NCI-H1694 (cell line): ENCODE results near the gene ANKRD11.
"Not testable (repeated sequence)": the region's sequence is repeated elsewhere in the genome, so short reads cannot be mapped to it uniquely, and the experiment has no call there.

Source experiments
- DNase-seq: peaks from one replicate; lab custom pipeline; 2025; lab: John Stamatoyannopoulos, UW

Gene ANKRD11

DNA sequence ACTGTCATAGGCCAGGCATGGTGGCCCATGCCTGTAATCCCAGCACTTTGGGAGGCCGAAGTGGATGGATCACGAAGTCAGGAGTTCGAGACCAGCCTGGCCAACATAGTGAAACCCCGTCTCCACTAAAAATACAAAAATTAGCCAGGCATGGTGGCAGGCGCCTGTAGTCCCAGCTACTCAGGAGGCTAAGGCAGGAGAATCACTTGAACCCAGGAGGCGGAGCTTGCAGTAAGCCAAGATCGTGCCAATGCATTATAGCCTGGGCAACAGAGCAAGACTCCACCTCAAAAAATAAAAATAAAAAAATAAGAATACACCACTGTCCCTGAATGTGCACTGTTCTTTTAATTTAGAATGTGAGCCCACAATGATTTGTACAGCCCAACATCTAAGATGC, 61.8 kb downstream of the ANKRD11 start:
- not testable (repeated sequence) for DNase-seq

DNA sequence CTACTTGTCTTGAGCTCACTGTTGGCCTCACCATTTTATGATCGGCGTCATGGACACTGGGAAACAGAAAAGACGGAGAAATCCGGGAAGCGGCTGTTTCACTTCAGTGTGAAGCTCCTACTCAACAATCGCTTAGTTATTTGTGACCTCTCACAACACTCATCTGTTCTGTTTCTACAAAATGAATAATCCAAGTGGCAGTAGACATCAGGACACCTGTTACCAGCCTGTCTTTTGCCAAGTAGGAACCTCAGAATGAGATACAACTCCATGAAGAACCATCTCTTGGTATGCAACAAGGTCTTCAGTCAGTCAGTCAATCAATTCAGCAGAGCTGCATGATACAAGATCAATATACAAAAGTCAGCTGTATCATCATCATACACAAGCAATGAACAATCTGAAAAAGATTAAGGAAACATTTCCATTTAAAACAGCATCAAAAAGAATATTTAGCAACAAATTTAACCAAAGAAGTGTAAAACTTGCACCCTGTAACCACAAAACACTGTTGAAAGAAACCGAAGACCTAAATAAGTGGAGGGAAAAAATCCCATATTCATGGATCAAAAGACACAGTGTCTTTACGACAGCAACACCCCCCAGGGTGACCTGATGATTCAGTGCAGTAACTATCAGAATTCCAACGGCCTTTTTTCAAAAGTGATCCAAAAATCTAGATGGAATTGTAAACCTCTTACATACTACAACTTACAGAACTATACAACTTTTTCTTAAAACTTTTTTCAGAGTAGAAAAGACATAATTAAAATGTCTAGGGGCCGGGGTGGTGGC, 63.4 kb downstream of the ANKRD11 start:
- DNase-seq = no peak

DNA sequence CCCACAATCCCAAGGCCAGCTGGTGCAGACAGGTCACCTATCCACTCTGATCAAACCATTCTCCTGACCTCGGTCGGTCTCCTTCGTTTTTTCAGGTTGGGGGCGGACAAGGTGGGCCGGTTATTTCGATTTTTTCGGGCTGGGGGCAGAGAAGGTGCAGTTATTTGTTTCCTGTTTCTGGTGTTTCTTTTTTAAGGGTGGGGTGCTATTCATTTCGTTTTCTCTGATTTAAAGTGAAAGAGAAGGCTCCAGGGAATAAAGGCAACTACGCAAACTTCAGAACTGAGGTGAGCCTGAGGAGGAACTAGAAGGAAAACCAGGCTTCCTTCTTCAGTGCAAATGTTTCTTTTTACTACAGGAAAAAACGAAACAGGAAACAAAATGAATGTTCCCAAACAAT, 64.8 kb downstream of the ANKRD11 start:
- DNase-seq = no peak

DNA sequence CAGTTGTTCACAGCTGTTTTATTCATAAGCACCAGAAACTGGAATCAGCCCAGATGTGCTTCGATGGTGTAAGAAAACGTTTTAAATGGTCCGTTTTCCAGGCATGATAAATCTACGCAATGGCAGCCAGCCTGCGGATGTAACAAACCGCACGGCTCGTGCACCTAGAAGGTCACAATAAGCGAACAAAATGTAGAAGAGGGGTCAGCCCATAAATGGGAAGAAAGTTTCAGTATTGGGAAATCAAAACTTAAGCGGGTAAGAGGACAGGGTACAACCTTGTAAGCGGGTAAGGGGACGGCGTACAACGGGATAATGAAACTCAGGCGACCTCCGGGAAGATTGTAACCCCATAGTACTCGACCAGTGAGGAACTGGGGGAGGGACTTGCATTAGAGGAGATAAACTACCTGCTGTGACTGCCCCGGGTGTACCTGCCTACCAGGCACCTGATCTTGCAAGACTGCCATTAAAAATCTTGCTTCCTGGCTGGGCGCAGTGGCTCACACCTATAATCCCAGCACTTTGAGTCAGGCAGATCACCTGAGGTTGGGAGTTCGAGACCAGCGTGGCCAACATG, 66.6 kb downstream of the ANKRD11 start:
- DNase-seq = no peak

DNA sequence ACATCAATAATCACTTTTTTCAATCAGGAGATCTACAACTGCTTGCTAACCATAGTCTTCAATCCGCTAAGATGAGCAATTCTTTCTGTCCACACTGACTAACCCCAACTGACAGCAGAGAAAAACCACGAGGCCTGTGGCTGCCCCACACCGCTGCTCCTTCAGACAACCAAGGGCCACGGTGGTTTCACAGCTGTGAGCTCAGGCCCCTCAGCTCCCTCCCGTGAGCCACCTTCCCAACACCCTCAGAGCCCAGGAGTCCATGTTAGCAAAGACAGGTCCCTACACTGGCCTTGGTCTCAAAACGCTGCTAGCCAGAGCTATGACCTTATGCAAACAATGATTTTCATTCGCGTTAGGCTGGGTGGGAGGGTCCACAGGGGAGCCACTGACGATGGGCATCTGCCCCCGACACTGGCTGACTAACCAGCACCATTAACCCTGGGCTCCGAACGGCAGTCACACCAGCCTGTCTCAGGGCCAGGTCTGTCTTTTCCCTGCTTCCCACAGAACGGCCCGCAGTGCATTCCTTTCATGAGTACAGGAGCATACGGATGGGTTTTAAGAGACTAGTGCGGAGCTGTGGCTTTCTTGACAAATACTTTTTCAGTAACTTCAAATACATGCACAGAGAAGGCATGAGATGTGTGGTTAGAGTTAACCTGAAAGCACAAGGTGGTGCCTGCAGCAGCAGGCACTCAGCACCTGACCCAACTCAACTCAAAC, 67.3 kb downstream of the ANKRD11 start:
- no peak for DNase-seq

DNA sequence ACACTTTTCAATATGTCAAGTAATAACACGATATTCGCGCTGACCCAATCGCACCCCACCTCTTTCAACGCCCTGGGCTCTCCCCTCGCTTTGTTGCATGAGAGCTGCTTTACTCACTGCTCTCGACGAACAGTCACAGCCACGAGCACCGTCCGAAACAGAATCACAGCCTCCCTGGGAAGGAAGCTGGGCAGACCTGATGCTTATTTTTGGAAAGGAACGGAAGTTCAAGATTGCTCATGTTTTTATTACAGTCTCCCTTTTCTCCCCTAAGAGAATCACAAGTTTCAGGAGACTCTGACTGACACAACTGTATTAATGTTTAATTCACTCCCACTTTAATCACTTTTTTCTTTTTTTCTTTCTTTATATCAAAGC, 67.8 kb downstream of the ANKRD11 start:
- no peak for DNase-seq

DNA sequence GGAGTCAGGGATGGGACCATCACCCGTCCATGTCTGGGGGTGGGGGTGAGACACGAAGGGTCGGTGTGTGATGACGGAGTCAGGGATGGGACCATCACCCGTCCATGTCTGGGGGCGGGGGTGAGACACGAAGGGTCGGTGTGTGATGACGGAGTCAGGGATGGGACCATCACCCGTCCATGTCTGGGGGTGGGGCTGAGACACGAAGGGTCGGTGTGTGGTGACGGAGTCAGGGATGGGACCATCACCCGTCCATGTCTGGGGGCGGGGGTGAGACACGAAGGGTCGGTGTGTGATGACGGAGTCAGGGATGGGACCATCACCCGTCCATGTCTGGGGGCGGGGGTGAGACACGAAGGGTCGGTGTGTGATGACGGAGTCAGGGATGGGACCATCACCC, 69.1 kb downstream of the ANKRD11 start:
- DNase-seq = not testable (repeated sequence)

DNA sequence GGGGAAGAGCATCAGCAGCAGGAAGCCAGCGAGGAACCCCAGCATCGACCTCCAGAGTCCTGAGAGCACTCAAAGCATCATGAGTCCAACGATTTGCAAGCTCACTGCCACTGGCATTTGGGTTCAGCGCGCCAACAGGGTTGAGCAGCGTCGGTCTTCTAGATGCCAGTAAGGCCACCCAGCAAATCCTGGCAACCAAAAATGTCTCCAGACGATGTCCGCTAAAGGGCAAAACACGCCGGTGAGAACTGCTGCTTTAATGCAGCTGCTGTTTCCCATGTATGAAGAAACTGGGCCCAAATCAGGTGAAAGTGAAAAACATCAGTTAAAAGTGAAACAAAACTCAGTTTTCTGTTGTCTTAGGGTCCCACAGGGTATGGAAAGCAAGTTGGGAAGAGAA, 70.2 kb downstream of the ANKRD11 start:
- DNase-seq = no peak

DNA sequence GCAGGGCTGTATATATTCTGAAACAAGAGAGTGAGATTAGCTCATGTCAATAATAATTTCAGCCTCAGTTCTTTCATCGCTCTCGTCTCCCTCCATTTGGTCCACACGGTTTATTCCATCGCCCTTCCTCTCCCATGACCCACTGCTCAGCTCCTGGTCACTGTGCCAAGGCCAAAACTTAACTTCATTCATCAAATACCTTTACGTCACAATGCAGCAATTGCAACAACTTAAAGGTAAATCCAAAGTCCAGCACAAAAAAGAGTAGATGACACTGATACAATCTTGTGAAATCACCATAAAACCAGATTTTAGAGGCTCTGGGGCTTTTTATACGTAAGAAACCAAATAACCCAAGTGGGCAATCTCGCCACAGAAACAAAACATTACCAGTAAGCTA, 72.0 kb downstream of the ANKRD11 start:
- DNase-seq = no peak

DNA sequence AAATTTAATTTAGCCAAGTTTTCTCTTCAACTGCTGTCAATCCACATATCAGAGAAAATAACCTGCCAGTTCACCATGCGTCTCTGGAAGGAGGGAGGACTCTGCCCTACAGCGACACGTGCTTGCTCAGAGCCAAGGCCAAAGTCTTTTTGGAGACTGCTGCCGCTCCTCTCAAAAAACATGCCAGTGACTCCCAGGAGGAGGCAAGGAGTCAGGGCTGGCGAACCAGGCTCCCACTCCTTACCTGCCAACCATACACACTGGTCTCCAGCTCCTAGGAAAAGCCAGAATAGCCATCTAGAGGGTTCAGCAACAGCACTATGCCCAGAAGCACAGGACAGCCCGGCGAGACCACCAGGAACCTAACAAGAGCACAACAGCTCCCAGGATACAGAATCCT, 73.0 kb downstream of the ANKRD11 start:
- no peak for DNase-seq

DNA sequence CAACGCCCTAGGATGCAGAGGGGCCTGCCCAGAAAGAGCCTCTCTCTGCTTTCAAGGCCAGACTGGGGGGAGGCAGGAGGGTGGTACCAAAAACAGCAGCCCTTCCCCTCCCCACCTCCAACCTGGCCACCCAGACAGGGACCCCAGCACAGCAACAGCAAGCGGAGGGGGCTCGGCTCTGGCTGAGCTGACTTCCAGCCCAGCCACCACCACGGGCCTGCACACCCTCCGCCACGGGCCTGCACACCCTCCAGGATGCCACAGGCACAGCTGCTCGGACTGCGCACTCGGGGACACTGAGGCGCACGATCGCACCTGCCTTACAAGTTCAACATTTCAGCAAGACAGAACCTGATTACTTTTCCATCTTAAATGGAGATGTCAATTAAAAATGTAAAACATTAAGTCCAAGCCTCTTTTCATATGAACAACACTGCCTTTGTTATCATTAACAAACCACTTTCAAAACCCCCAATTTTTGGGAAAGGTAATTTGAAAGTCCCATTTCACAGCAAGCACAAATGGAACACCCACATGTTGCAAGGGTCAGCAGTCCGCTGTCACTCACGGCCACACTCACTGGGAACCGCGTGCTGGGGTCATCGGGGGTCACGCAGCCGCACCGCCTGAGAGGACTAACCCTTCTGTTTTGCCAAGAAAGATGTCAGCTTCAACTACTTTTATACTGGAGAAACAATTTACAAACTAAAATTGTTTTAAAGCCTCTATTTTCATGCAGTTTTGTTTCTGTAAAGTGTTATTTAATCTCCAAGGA, 76.4 kb downstream of the ANKRD11 start:
- no peak for DNase-seq

DNA sequence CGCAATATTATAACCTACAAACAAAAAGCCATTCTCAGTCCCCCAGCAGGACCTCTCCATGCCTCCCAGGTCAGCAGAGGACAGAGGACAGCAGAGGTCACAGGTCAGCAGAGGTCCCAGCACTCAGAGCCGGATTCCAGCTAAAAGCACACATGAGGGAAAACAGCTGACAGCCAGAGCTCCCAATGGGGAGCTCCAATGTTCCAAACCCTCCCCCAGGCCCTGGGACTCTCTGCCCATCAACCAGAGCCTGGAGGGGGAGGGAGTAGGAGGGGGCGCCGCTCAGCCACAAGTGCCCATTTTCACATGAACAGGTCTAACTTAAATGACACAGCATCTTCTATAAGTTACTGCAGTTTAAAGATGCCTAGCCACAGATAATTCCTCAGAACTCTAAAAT, 77.5 kb downstream of the ANKRD11 start:
- no peak for DNase-seq

DNA sequence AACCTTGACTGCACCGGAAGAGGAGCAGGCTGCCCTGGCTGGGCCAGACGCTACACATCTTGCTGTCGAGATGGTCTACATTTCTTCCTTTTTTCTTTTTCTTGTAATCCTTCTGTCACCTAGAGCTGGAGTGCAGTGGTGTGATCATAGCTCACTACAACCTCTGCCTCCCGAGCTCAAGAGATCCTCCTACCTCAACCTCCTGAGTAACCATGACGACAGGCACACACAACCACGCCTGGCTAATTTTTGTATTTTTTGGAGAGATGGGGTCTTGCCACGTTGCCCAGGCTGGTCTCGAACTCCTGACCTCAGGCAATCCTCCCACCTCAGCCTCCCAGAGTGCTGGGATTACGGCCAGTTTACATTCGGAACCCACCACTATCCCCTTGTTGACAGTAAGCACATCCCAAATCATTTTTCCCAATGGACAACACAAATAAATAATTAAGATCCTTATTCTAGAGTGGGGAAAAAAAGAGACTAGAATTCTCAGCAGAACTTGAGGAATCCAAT, 79.0 kb downstream of the ANKRD11 start:
- DNase-seq = no peak

DNA sequence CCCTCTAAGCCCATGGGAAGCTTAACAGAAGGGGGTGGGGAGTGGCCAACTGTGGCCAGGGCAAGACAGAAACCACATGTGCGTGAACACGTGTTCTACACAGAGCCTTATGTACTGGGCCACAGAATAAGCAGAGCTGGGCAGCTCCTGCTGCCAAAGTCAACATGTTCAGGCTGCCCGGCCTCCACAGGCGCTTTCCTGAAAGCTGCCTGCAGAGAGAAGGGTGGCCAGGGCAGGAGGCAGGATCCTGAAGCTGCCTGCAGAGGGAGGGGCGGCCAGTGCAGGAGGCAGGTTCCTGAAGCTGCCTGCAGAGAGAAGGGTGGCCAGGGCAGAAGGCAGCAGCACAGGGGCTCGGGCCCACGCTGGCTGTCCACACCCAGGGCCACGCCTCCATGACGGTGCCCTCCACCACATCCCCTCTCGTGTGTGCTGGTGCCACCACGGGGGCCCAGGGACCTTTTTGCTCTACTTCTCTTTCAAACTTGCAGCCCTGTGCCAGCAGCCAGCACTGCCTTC, 79.5 kb downstream of the ANKRD11 start:
- DNase-seq = no peak

DNA sequence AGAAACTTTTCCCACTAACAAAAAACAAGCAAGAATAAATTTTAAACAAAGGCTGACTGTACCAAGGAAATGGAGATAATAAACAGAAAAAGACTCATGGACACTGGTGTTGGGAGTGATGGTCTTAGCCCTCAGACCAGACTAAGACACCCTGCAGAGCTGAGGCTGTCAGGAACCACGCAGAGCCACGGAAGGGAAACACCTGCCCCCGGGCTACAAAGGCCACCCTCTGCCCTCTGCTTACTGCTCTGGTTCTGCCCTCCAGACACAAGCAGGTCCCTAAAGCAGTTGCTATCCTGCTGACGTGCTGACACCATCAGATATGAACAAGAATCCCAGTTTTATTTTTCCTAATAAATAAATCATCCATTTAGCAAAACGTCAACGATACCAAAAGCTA, 80.0 kb downstream of the ANKRD11 start:
- no peak for DNase-seq

DNA sequence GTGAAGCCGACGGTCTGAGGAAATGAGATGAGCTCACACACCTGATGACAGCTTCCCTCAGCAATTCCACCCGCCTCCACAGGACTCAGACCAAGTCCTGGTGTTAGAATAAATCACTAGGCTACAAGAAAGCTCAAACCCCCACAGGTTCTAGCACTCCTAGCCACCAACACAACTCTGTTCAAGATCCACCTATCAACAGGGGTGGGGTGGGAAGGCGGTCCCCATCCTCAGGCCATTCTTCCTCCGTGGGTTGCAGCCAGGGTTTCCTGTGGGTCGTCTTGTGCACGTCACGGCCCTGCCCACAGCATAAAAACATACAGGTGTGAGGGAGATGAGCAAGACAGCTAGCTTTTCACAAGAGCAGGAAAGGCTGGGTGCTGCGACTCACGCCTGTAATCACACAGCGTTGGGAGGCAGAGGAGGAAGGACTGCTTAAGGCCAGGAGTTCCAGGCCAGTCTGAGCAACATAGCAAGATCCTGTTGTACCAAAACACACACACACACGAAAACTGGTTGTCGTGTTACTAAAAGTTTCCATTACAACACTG, 81.1 kb downstream of the ANKRD11 start:
- DNase-seq = no peak

DNA sequence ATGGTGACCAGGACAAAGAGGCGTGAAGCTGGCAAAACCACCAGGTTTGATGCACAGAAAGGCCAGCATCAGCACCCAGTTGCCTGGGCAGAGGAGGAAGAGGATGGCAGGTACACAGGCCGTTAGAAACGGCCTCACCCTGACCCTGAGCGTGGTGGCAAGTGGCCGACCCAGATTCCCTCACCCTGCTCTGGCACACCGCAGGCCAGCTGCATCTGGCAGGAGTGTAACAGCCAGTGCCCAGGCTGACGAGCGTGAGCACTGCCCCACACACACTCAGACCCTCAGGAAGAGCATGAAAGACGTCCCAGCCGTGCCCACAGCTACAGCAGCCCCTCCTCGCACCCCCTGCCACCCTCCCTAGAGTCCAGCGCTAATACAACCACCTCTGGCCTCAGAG, 82.0 kb downstream of the ANKRD11 start:
- no peak for DNase-seq

DNA sequence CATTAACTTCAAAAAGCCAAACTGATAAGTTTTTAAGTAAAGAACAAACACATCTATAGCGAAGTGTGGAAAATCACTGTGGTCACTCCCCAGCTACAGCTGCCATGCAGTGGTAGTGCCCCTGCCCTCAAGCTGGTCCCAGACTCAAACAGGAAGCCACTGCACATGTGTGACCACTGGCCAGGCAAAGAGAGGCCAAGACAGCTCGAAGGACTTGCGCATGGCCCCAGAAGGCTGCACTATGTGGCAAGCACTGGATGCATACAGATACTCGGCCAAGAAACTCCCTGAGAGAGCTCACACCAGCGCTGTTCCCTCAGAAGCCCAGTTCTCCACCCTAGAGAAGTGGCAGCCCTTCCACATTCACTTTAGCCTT, 82.4 kb downstream of the ANKRD11 start:
- no peak for DNase-seq

DNA sequence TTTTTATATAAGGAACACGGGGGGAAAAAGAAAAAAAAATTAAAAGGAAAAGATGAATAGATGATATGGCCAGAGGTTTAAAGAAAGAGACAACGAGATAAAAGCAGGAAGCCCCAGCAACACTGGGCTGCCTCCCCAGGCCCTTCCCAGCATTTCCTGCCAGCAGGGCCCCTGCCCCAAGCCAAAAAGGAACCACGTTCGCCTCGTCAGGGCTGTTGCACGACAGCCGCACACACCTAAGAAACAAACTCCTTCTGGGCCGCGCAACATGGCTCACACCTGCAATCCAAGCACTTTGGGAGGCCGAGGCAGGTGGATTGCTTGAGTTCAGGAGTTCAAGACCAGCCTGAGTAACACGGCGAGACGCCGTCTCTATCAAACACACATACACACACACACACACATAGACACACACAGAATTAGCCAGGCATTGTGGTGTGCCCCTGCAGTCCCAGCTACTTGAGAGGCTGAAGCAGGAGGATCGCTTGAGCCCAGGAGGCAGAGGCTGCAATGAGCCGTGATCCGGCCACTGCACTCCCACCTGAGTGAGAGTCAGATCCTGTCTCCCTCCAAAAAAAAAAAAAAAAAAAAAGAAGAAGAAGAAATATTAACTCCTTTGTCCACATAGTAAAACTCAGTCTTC, 83.0 kb downstream of the ANKRD11 start:
- DNase-seq = no peak

DNA sequence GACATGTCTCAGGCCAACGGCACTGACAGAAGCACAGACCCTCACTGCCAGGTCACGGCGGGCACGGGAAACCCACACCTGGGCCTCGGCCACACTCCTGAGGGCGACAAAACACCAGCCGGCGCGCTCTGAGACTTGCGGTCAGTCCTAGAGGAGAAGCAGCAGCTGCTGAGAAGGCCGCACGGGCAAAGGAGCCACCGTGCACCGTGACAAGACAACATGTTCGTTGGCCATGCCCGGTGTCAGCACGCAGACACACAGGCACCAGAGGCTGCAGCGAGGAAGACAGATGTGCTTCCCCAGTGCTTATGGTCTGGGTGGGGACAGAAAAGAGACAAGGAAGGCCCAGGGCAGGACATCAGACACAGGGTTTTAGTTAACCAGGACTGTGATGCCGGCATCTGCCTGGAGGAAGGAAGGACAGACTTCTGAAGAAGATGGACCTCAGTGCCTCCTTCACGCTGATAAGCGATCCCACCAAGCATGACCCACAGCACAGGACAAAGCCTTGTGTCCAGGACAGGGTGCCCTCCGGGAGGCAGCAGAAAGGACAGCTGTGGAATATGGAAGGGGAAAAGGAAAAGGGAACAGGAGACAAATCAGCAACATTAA, 84.0 kb downstream of the ANKRD11 start:
- DNase-seq = no peak

DNA sequence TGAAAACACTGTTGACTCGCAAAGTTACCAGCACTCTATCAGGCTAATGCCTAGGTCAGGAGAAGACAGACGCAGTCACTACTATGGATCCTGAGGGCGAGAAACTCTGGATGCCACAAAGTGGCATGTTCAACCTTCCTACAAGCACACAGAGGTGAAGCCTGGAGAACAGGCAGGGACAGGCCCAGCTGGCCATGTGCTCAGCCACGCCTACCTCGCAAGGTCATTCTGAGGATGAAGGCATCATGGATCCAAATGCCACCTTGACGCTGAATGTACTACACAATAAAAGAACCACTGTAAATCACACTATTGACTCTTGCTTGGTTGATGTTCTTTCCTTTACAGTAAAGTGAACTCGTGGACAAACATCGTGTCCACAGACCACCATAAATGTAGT, 85.8 kb downstream of the ANKRD11 start:
- DNase-seq = no peak
